Measurements from ENCODE around the gene STUM. TPM values are rescaled to one million over a fixed set of nuclear protein-coding genes. Genes with fewer than 3 reads are reported as not detected.

The STUM gene
- total RNA-seq, 1 experiment from 2014 or later, result 0.03 TPM

DNA sequence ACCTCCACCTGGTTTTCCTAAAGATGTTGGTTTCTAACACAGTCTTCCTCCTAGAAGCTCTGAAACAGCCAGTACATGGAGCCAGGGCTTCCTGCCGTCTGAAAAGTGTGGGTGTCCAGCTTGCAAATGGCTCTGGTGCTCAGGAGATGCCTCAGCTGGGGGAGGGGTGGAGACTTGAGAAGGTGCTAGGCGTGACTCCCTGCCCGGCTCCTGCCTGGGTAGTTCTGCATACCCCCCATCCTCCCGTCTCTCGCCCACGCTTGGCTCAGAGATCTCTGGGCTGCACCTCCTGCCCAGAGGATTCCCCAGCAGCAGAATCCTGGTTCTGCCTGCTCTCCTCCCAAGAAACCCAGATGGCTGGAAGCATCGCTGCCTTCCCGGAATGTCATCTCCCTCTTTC, 16.9 kb downstream of the STUM start:
- Histone ChIP-seq H3K4me3 (ENCODE audit: low read depth in 2 of 2, low read length in 2 of 2) (no peak overlapping the region), H3K36me3 (ENCODE audit: control insufficient read depth, insufficient read depth, low read length) (no peaks in the 10 kb centered on the region; the same call in 1 of the 2 replicates), H3K27me3 (ENCODE audit: control insufficient read depth, insufficient read depth, low read length) (peaks cover 20% of the 10 kb centered on the region), H3K4me1 (ENCODE audit: control insufficient read depth, insufficient read depth, low read length) (no peaks in the 10 kb centered on the region), H3K27ac (ENCODE audit: low read length) (no peak overlapping the region), H3K9me3 (ENCODE audit: control insufficient read depth, insufficient read depth, low read depth, low read length) (no peaks in the 10 kb centered on the region)
- DNase-seq (ENCODE audit: low read depth, low spot score), result no peak
- intact Hi-C loops (cut with micrococcal nuclease; ENCODE audit: unreplicated experiment), result no loop called here
- in situ Hi-C loops (cut with HindIII; ENCODE audit: low pct_unique_long_range_greater_than_20kb, low sequenced_read_pairs), result no loop called here
- TF ChIP-seq TCF7L2 (IDR thresholded peaks at IDR 0.05; ENCODE audit: low read depth, low read length), result no peak
- TF ChIP-seq, protein P1, sequence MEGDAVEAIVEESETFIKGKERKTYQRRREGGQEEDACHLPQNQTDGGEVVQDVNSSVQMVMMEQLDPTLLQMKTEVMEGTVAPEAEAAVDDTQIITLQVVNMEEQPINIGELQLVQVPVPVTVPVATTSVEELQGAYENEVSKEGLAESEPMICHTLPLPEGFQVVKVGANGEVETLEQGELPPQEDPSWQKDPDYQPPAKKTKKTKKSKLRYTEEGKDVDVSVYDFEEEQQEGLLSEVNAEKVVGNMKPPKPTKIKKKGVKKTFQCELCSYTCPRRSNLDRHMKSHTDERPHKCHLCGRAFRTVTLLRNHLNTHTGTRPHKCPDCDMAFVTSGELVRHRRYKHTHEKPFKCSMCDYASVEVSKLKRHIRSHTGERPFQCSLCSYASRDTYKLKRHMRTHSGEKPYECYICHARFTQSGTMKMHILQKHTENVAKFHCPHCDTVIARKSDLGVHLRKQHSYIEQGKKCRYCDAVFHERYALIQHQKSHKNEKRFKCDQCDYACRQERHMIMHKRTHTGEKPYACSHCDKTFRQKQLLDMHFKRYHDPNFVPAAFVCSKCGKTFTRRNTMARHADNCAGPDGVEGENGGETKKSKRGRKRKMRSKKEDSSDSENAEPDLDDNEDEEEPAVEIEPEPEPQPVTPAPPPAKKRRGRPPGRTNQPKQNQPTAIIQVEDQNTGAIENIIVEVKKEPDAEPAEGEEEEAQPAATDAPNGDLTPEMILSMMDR (IDR thresholded peaks at IDR 0.05), result no peak
- no peak for TF ChIP-seq SIN3A (IDR thresholded peaks at IDR 0.05; ENCODE audit: borderline replicate concordance, insufficient read depth, low read depth, low read length)
- no peak for TF ChIP-seq POLR2AphosphoS5 (IDR thresholded peaks at IDR 0.05; ENCODE audit: low read depth, low read length)
- TF ChIP-seq, protein P2, sequence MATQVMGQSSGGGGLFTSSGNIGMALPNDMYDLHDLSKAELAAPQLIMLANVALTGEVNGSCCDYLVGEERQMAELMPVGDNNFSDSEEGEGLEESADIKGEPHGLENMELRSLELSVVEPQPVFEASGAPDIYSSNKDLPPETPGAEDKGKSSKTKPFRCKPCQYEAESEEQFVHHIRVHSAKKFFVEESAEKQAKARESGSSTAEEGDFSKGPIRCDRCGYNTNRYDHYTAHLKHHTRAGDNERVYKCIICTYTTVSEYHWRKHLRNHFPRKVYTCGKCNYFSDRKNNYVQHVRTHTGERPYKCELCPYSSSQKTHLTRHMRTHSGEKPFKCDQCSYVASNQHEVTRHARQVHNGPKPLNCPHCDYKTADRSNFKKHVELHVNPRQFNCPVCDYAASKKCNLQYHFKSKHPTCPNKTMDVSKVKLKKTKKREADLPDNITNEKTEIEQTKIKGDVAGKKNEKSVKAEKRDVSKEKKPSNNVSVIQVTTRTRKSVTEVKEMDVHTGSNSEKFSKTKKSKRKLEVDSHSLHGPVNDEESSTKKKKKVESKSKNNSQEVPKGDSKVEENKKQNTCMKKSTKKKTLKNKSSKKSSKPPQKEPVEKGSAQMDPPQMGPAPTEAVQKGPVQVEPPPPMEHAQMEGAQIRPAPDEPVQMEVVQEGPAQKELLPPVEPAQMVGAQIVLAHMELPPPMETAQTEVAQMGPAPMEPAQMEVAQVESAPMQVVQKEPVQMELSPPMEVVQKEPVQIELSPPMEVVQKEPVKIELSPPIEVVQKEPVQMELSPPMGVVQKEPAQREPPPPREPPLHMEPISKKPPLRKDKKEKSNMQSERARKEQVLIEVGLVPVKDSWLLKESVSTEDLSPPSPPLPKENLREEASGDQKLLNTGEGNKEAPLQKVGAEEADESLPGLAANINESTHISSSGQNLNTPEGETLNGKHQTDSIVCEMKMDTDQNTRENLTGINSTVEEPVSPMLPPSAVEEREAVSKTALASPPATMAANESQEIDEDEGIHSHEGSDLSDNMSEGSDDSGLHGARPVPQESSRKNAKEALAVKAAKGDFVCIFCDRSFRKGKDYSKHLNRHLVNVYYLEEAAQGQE (IDR thresholded peaks at IDR 0.05; ENCODE audit: insufficient read depth in 1 of 2, low read depth in 2 of 2, low read length in 1 of 2), result no peak
- CTCF ChIA-PET, result no interaction called here
- POLR2A ChIA-PET, result no interaction called here
- no peak for ATAC-seq
- no TSS peak for BruUV-seq (replicated peaks)

DNA sequence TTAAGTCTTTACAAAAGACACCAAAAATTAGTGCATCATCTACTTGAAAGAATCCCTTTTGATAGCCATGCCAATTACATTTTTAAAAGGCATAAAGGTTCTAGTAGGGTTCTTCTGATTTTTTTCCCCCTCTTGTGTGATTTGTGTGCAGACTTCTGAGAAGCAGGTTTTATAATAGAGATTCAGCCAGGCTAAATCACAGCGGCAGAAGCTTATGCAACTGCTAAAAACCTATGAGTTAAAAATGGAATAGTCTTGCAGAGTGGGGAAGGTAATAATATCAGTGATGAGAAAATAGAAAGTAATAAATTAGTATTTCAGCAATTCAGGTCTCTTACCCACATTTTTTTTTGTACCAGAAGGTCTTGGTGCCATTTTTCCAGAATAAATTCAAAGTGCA, 17.7 kb downstream of the STUM start:
- intact Hi-C loops (cut with micrococcal nuclease; ENCODE audit: unreplicated experiment) (no loop called here), in situ Hi-C loops (cut with HindIII; ENCODE audit: low pct_unique_long_range_greater_than_20kb, low sequenced_read_pairs) (no loop called here)
- POLR2A ChIA-PET, result no interaction called here
- Histone ChIP-seq H3K4me1 (ENCODE audit: control insufficient read depth, insufficient read depth, low read length) (no peaks in the 10 kb centered on the region), H3K36me3 (ENCODE audit: control insufficient read depth, insufficient read depth, low read length) (no peaks in the 10 kb centered on the region; the same call in 1 of the 2 replicates), H3K27ac (ENCODE audit: low read length) (no peak overlapping the region), H3K9me3 (ENCODE audit: control insufficient read depth, insufficient read depth, low read depth, low read length) (no peaks in the 10 kb centered on the region), H3K27me3 (ENCODE audit: control insufficient read depth, insufficient read depth, low read length) (peaks cover 20% of the 10 kb centered on the region), H3K4me3 (ENCODE audit: low read depth in 2 of 2, low read length in 2 of 2) (no peak overlapping the region)
- no peak for ATAC-seq
- CTCF ChIA-PET, result no interaction called here
- DNase-seq (ENCODE audit: low read depth, low spot score), result no peak
- TF ChIP-seq, protein P2 (IDR thresholded peaks at IDR 0.05; ENCODE audit: insufficient read depth in 1 of 2, low read depth in 2 of 2, low read length in 1 of 2), result no peak
- TF ChIP-seq TCF7L2 (IDR thresholded peaks at IDR 0.05; ENCODE audit: low read depth, low read length) (no peak), SIN3A (IDR thresholded peaks at IDR 0.05; ENCODE audit: borderline replicate concordance, insufficient read depth, low read depth, low read length) (no peak), POLR2AphosphoS5 (IDR thresholded peaks at IDR 0.05; ENCODE audit: low read depth, low read length) (no peak)
- TF ChIP-seq, protein P1 (IDR thresholded peaks at IDR 0.05), result no peak
- BruUV-seq (replicated peaks), result no TSS peak

Measured in Panc1 (cell line).